Kidney capillary endothelial cell (primary cell): Measurements from ENCODE around the gene PBX1.
"Not testable (repeated sequence)": the region's sequence is repeated elsewhere in the genome, so short reads cannot be mapped to it uniquely, and the experiment has no call there.

ENCODE experiments used
- DNase-seq: peaks from one replicate; pipeline ENCODE4 v3.0.0-alpha.2; 2018; ENCODE audit warnings: low spot score

Gene PBX1

DNA sequence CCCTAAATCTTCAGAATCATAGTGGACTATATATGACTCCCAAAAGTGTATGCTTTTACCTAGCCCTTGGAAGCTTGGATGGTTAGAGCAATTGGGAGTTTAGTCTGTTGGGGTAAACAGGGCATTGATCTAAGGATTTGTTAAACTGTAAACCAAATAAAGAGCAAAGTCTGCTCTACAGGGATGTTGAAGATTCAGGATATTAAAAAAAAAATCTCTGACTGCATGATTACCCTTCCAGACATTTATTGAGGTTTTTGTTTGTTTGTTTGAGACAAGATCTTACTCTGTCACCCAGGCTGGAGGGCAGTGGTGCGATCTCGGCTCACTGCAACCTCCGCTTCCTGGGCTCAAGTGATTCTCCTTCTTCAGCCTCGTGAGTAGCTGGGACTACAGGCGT lies 31.6 kb downstream of the PBX1 start:
- no peak for DNase-seq

DNA sequence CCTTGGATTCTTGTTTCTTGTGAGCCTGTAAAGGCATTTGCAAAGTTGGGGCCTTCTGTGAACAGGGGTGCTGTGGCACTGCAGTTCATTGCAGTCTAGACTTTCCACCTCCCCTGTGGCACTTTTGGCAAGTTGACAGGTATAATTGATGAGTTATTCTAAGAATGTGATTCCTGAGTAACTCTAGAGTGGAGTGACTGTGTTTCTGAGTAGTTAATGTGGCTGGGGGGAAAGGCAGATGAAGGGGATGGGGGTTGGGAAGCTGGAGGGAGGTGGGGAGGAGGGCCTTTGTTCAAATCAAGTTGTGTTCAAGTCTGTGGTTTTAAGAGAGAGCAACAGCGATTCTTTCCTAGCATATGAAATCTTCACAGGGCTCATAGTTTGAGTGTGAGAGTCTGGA lies 32.9 kb downstream of the PBX1 start:
- DNase-seq: no peak

DNA sequence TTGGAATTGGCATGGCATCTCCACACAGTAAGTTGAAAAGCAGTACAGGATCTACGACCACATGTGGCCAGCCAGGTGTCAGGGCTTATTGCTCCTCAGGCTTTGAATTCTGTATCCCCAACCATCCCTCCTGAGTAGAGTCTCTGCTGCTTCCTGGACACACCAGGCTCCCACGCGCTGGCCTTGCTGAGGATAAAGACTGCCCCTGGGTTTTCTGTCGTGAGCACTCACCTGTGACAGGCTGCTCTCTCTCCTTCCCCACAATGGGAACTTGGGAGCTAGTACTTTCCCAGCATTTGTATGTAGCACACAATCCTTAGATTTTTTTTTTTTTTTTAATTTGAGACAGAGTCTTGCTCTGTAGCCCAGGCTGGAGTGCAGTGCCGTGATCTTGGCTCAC lies 33.6 kb downstream of the PBX1 start:
- no peak for DNase-seq

DNA sequence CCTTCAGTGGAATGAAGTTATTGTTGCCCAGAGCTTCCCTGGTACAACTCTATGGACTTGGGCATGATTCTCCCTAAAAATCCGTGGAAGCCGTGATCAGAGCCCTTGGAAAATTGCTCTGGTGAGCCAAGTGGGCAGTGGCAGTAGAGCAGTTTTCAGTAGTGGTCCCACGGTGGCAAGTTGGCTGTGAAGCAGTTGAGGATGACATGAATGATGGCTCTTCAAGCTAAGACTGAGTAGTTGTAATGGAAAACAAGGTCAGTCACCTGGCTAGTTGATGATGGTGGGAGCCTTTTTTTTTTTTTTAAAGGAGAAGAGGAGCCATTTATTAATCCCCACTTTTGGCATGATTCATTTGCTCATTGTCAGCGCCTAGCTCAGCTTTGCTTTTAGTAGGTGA lies 36.2 kb downstream of the PBX1 start:
- DNase-seq: no peak

DNA sequence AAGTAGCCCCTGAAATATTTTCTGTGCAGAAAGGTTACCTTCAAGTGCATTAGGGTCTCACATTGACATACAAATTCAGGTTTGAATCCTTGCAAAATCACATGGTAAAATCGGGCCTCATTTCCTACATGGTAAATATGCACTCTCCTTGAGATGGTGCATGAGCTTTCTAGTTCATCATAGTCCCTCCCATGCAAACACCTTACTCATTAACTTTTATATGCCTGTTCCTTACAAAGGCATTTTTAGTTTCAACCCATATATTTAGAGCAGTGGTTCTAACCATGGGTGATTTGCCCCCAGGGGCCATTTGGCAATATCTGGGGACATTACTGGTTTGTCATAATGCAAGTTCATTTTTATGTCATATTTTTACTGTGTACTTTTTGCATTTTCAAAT lies 37.2 kb downstream of the PBX1 start:
- no peak for DNase-seq

DNA sequence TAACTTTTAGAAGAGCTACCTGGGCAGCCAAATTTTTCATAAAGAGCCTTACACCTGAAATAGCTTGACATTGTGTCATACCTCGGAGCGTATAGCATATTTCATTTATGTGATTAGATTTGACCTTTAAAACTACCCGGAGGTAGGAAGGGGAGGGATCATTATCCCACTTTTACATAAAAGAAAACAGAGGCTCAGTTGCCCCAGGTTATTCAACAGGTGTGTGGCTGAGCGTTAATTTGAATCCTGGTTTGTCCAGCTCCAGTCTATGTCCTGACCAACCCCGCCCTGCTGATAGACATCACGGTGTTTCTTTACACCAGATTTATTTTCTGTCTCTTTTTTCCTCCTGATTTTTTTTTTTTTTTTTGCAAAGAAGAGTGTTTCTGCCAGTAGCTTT lies 39.7 kb downstream of the PBX1 start:
- no peak for DNase-seq

DNA sequence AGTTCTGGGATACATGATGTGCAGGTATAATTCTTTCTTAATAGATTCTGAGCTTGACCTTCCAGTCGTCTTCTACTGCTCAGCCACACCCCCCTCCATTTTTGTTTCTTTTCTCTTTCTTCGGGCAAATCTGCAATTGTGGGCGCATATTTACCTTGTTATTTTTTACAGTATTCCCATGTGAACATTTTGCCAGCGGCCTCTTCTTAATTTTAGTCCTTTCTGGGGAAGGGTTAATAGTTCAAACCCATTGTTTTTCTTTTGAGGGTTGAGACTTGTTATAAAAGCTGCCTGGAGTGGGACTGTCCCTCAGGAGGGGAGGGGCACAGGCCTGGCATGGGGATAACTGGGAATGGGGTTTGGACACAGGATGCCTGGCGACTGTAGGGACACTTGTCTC lies 40.3 kb downstream of the PBX1 start:
- no peak for DNase-seq

DNA sequence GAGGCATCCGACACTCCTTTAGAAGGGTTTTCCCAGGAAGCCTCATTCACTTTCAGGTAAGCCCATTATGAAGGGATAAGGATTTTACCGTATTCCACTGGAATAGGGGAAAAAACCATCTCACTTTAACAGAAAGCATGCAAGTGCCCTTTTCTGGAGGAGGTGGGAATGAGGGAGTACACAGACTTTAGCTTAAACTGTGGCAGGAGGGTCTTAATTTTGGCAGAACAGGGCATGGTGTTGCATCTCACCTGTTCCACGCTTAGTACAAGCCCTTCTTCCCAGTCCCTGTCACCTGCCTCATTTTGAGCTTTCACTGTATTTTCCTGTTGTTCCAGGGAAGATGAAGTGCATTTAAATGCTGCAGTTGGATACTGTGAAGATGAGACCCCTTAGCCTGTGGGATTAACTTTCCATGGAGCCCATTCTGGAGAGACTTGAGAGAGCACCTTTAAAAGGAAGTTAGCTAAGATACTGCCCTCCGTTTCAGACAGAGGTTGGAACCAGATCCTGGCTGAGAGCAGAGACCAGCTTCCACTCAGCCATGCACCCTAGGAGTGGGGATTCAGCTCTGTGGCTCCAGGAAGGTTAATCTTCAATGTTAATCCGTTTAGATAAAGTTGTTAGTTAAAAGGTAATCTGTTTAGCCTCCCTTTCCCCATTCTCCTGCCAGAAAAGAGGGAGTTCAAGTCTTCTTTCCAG lies 42.6 kb downstream of the PBX1 start:
- DNase-seq: no peak

DNA sequence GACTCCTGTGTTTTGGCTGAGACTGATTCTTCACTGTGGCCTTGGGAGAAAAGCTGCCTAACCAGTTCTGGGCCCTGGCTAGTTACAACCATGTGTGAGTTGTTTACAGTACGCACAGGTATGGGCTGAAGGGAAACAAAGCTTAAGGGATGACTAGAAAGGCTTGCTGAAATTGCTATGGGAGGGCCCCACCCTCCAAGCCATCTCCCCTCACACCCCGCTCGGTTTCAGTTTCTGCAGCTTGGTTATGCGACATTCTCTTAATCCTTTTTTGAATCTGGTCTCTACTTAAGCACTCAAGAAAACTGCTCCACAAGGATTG lies 43.1 kb downstream of the PBX1 start:
- no peak for DNase-seq

DNA sequence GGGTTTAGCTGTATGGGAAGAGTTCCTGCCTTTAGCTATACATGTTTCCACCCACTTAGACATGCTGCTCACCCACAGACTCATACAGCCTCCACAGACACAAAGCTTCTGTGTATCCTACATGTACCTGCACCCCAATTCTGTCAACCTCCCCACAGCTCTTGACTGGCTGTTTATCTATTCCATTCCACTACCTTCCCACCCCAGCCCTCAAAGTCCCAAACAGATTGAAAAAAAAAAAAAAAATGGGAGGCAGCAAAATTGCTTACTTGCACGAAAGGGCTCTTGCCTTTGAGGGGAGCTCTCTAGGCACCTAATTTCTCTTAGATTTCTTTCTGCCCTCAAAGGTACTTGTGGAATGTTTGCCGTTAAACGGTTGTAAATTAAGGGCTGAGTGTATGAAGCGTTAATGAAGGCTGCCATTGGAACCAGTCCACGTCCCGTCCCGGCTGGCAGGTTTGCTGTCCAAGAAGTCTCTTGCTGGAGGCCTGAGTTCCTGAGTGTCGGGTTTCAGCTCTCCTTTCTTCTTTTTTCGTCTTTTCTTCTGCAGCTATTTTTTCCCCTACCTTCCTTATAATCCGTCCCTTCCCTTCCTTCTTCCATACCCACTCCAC lies 43.6 kb downstream of the PBX1 start:
- DNase-seq: no peak

DNA sequence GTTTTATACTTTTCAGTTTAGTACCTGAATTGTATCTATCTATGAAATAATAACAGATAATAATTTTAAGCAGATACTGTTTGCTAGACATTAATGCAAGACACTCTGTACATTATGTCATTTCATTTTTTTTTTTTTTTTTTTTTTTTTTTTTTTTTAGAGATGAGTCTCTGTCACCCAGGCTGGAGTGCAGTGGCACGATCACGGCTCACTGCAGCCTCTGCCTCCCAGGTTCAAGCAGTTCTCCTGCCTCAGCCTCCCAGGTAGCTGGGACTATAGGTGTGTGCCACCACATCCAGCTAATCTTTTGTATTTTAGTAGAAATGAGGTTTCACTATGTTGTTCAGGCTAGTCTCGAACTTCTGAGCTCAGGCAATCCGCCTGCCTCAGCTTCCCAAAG lies 44.8 kb downstream of the PBX1 start:
- DNase-seq: not testable (repeated sequence)

DNA sequence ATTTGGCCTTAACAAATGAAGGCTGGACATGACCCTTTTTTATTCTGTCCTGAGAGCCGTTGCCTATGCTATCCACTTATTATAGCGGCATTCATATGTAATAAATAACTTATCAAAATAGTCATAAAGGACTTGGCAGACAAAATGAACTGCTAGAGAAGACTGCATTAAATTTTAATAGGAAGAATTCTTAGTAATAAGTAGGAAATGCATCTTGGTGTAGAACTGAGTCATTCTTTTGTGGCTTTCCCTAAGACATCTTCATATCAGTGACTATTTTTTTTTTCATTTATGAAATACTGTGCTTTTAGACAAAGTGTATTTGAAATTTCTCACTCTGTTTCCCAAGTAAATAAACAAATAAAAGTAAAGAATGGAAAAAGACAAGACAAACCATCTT lies 45.6 kb downstream of the PBX1 start:
- DNase-seq: no peak

DNA sequence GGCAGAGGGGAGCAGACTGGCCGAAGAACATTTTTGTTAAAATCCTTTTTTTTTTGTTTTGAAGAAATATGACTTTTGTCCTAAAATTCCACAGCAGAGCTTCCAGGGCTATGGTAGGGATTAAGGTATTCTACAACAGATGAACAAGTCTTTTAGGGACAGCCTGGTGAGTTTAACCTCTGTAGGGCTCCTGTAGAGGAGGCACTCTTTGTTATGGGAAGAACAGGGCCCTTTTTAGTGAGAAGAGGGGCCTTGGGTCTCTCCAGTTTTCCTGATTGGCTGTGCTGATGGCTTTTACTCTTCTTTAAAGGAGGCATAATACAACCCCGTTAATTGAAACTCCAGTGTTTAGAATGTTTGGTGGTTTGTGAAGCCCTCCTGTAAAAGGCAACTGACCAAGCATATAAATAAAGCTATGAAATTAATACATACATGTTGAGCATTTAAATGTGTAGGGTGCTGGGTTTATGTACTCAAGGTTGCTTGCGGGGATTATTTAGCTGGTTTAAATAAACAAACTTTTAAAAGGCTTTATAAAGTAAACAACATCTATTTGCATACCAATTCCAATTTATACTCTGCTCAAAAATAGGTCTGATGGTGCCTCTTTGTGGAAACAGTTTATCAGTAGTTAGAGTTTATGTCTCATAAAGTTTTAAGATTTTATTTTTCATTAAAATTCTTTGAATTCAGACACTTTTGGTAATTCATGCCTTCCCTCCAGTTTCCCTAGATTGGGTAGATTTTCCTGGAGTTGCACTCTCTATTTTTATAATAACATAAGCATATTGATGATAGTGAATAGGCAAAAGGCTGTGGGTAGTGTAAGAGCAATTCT lies 46.5 kb downstream of the PBX1 start:
- DNase-seq: no peak

DNA sequence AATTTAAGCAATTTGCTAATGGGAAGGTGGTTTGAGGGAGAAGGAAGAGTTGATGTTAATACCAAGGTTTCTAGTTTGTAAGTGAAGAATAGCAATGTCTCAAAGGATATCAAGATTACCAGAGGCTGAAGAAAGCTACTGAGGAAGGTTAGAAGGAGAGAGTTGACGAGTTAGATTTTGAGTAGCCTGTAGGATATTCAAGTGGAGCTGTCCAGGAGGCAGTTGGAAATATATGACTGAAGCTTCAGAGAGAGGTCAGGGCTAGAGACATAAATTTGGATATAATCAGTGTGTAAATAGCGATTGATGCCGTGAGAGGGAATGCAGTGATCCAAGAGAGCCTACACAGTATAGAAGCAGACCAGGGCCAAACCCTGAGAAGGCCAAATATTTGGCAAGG lies 48.4 kb downstream of the PBX1 start:
- DNase-seq: no peak

DNA sequence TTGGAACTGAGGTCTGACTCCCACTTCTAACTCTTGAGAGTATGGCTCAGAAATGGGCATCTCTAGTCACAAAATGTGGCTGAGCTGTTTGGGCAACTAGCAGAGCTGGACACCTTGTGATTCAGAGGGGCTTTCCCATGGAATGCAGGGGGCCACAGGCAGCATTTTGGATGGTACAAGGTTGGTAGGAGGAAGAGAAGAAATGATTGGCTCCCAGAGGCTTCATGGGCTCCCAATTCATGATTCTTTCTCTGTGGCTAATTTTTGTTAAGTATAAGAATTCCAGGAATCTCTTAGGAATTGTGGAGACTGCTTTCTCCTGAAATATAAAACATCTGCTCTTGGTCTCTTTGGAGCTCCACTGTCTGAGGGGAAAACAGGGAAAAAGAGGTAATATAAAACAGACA lies 49.7 kb downstream of the PBX1 start:
- DNase-seq: no peak

DNA sequence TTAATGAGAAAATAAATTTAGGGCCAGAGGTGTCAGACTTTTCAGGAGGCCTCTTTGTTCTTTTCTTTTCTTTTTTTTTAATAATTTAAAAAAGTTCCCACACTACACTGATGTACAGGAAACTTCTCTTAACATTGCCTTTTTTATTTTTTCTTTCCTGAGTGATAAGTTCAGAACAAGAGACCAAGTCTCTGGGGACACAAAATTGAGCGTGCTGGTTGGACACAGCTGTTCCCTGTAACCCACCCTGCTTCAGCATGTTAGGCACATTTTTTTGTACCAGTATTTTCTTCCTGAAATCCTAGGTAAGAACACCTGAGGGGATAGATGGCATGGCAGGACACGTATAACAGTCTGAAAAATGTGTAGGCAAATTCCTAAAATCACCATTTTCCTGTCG lies 50.1 kb downstream of the PBX1 start:
- no peak for DNase-seq

DNA sequence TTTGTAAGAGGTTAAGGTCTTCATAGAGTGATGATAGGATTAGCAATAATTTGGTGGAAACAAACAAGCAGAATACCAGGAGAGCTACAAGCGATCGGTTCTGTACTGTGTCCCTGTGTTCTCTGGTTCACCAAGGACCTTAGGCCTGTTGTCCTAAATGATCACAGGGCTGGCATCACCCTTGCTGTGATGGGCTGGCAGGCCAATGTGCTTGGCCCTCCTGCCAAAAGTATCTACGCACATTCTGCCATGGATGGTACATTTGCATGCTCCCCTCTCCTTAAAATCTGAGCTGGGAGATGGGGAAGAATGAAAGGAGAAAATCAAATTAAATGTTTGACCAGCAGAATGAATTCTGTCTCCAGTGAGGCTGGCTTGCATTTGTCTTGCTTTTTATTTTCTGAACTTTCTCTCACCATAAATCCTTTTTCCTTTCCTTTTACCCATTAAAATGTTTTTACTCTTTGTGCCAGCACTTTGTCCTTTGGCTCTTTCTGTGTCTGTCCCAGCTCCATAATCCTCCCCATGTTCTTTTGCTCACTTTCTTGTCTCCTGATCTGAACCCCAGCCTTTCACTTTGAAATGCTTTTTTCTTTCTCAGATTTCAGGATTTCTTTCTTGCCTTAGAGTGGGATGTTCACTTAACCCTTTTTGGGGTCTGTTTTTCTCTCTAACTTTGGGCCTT lies 51.7 kb downstream of the PBX1 start:
- no peak for DNase-seq

DNA sequence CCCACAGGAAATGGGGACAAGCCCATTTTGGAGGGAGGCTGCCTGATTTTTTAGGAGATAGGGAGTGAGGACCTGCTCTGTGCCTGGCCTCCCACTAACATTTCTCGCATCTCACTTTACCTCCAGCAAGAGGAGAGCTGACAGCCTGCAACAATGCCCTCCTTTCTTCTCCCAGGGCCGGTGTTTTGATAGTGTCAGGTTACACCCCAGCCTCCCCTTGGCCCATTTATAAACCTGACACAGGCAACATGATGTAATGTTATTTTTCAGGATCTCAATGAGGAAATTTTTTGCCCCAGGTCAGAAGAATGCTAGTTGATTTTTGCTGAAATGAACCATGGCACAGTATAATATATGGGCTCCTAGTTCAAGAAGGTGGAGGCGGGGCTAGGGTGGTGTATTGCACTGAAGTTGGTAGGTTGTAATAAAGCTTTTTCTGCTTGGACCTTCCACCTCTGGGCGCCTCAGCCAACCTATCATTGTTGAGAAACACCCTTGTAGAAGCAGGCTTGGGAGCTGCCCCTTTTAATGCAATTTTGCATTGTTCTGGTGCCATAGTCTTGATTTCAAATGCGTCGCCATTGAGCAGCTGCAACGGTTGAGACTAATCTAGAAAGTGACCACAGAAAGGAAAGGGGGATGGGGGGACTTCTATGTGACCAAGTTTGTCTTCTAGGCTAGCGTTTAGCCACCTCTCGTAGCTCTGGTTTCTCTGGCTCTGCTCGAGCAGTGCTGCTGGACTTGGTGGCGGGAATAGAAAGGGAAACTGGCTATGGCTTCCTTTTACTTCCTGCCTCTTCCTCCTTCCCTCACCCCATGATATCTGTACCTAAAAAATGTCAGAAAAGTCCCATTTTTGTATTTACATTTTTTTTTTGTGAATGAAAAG lies 53.0 kb downstream of the PBX1 start:
- DNase-seq: no peak

DNA sequence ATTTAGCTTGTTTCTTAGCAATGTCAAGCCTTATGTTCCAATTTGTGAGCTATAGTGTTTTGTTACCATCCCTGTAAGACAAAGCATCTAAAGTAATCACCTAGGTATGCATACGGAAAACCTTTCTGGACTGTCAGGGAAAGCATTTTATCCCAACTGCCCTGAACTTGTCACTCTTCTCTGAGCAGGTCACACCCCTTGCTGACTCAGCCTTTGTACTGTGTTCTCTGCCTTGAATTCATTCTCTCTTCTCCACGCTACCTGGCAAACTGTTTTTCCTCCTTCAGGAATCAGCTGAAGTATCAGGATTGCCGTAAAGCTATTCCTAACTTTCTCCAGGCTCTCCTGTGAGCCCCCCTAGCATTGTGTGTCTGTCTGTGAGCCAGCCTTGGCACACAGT lies 54.2 kb downstream of the PBX1 start:
- no peak for DNase-seq

DNA sequence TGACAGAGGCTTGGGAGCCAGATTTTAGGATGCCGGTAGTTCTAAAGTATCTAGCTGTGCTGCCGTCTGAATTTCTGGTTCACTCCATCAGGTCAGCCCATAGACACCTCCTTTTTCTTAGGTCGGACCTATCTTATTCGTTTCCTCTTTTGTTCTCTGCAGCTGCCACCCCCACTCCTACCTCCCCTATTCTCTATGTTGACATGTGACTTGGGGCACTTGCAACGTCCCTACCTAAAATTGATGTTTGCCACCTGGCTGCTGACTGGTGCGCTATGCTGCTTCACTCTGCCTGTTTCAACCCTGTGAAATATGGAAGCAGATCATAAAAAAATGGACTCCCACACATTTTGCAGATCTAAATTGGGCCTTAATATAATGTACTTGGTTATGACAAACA lies 55.3 kb downstream of the PBX1 start:
- DNase-seq: no peak

DNA sequence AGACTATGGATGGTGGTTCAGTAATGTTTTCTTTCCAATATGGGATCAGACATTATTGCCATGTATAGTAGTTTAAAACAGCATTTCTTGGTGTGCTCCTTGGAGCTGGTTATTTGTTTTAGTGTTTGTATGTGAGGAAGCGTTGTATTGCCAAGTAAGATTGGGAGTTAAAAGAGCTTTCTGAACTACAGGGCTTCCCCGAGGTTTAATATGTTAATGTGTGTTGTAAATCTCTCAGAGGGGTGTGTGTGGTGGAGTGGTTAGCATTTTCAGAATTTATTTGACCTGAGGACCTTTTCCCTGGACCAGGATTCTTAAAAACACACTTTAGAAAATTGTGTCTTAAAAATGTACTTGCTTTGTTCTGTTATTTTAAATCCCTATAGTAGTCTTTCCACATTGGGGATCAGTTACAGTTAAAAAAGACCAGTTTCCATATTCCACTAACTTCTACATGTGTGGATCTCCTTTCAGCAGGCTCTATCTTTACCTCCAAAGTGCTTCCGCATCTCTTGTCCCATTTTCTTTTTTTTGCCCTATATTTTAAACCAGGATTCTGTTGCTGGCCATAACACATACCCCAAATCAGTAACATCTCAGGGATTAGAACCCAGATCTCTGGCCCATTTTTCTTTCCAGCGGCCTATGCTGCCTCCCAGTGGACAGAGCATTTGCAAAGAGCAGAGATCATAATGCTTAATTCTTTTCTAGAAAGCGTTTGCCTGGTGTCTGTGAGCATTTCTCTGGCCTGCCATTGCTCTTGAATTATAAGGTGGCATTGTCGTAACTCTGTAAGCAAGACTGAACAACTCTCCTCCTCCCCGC lies 58.6 kb downstream of the PBX1 start:
- DNase-seq: no peak
